Body of pancreas (tissue), 4 donors: ENCODE results near the gene SRPK1. TPM values are rescaled to one million over a fixed set of nuclear protein-coding genes. Genes with fewer than 3 reads are reported as not detected.

Source experiments
- ATAC-seq: fragments of 150-250 bp; one replicate; pipeline ENCODE4 v1.9.1; 2016
- DNase-seq, 4 donors: peaks; one replicate each; pipeline ENCODE4 v3.0.0-alpha.2; 2019
- H3K27ac ChIP-seq, 4 donors: fragments of 200-600 bp; sonication (generic); 1 replicate in 3 of 4; 2 replicates in 1 of 4; pipeline versions ENCODE4 v1.5.1 to v1.6.1; 2016 to 2019; ENCODE audit warnings: mild to moderate bottlenecking in 1 of 4, mixed read lengths in 1 of 4, moderate library complexity in 1 of 4
- H3K27me3 ChIP-seq, 2 donors: fragments of 200-600 bp; sonication (generic); one replicate each; pipeline ENCODE4 v1.6.0; 2016; ENCODE audit warnings: mild to moderate bottlenecking in 1 of 2
- H3K36me3 ChIP-seq, 2 donors: fragments of 200-600 bp; sonication (generic); replicated peaks in 1 of 2; 2 replicates each; pipeline ENCODE4 v1.5.1; 2016; ENCODE audit warnings: low read depth in 2 of 2; ENCODE audit not compliant: insufficient read depth in 1 of 2
- H3K4me1 ChIP-seq: fragments of 200-600 bp; sonication (generic); one replicate; pipeline ENCODE4 v1.6.0; 2016
- H3K4me3 ChIP-seq, 2 donors: fragments of 200-600 bp; sonication (generic); 1 replicate in 1 of 2; 2 replicates in 1 of 2; pipeline ENCODE4 v1.5.1; 2016 to 2019
- H3K9me3 ChIP-seq, 3 donors: fragments of 200-600 bp; sonication (generic); 1 replicate in 2 of 3; 2 replicates in 1 of 3; pipeline ENCODE4 v1.5.1; 2016
- POLR2A ChIP-seq, 3 donors: fragments of 450-650 bp; IDR thresholded peaks; one replicate each; pipeline ENCODE4 v1.6.1; 2016; ENCODE audit warnings: antibody characterized with exemption in 3 of 3, mild to moderate bottlenecking in 2 of 3
- WGBS, 2 donors: methylation state at CpG; one replicate each; pipeline ENCODE4 v1.1.5; 2017; 5-methylcytosine and 5-hydroxymethylcytosine counted together
- intact Hi-C: fragments of 100-400 bp; cut with DNase I; formaldehyde crosslinking; loops from one replicate; pipeline ENCODE4 v1.15.1; 2023
- total RNA-seq, 2 donors: library from RNA; depleted of rRNA; stranded (reverse); fragments of >200 nt; gene quantifications; one replicate each; pipeline ENCODE4 v1.1.0, GENCODE V29; 2016
- TF ChIP-seq, protein P1 (sequence below), 7 experiments: fragments of 450-650 bp in 4 of 7; fragments of 200-600 bp in 3 of 7; sonication (generic) in 3 of 7; IDR thresholded peaks; one replicate each; pipeline ENCODE4 v1.5.1; 2016 to 2019; ENCODE audit warnings: antibody characterized with exemption in 7 of 7

Gene SRPK1
- total RNA-seq, 2 donors from 2014 or later = 30.4 to 80.4 TPM

DNA sequence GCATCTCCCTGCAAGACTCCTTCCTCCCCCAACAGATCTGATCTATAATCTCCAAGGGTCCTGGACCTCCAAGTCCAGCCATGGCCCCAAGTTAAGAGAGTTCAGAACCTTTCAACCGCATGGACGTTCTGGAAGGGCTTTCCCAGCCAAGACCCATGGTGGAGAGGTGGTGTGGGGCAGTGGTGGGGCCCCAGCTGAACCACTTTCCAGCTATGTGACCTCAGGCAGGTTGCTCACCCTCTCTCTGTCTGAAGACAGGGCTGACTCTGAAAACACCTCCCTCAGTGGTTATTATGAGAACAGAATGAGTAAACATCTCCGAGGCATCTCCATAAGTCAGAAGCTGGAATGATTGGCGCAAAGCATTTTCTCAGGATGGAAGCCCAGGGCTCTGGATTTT, 124.7 kb downstream of the SRPK1 start:
- 30% methylated on average over 4 of the region's 4 CpGs for WGBS, 2 donors
- H3K4me3 ChIP-seq = peak overlapping the region; percentile 68 to 79
- DNase-seq (peak in 3 of 4 donors; percentile 15 to 25 (median 23)), ATAC-seq (no peak)
- H3K36me3 ChIP-seq = peaks cover 0 to 10% of the 10 kb centered on the region in 2 donors
- H3K9me3 ChIP-seq = no peaks in the 10 kb centered on the region
- TF ChIP-seq, protein P1, sequence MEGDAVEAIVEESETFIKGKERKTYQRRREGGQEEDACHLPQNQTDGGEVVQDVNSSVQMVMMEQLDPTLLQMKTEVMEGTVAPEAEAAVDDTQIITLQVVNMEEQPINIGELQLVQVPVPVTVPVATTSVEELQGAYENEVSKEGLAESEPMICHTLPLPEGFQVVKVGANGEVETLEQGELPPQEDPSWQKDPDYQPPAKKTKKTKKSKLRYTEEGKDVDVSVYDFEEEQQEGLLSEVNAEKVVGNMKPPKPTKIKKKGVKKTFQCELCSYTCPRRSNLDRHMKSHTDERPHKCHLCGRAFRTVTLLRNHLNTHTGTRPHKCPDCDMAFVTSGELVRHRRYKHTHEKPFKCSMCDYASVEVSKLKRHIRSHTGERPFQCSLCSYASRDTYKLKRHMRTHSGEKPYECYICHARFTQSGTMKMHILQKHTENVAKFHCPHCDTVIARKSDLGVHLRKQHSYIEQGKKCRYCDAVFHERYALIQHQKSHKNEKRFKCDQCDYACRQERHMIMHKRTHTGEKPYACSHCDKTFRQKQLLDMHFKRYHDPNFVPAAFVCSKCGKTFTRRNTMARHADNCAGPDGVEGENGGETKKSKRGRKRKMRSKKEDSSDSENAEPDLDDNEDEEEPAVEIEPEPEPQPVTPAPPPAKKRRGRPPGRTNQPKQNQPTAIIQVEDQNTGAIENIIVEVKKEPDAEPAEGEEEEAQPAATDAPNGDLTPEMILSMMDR (IDR thresholded peaks at IDR 0.05) = no peak
- no peak for TF ChIP-seq POLR2A (IDR thresholded peaks at IDR 0.05)
- peak overlapping the region; percentile 92 to 100 (median 97) for H3K27ac ChIP-seq
- peaks cover 45% of the 10 kb centered on the region for H3K4me1 ChIP-seq
- H3K27me3 ChIP-seq = no peaks in the 10 kb centered on the region
- intact Hi-C loops = no loop called here

DNA sequence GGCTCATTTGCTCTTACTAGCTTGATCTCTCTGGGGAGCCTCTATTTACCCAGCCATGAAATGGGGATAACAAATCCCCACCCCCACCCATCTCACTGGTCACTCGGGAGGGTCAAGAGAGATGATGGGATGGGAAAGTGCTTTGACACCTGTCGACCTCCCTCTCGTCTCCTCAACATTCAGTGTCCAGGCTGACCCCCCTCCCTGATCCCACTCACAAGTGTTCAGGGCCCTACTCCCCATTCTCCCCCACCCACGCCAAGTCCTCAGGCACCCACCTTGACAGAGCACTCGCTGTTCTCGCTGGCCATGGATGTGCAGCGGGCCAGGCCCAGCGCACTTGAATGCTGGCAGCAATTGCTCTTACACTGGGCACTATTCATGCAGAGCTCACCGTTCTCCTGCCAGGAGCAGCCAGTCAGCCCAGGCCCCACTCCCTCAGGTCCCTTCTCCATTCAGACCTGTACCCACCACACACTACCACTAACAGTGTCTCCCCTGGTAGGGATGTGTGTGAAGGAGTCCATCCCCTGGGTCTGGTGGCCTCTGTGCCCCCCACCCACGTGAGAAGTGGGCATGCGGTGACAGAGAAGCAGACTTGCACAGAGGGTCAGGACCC, 125.3 kb downstream of the SRPK1 start:
- DNase-seq = peak; percentile 39 to 63 (median 46)
- WGBS, 2 donors = 41 to 50% methylated on average over 11 of the region's 11 CpGs
- Histone ChIP-seq H3K27me3 (no peaks in the 10 kb centered on the region), H3K36me3 (peaks cover 0 to 10% of the 10 kb centered on the region in 2 donors), H3K9me3 (no peaks in the 10 kb centered on the region), H3K27ac (peak overlapping the region; percentile 92 to 100 (median 97)), H3K4me1 (peaks cover 45% of the 10 kb centered on the region), H3K4me3 (peak overlapping the region; percentile 68 to 79)
- intact Hi-C loops = no loop called here
- TF ChIP-seq, protein P1 (IDR thresholded peaks at IDR 0.05) = no peak
- no peak for TF ChIP-seq POLR2A (IDR thresholded peaks at IDR 0.05)
- ATAC-seq = no peak

DNA sequence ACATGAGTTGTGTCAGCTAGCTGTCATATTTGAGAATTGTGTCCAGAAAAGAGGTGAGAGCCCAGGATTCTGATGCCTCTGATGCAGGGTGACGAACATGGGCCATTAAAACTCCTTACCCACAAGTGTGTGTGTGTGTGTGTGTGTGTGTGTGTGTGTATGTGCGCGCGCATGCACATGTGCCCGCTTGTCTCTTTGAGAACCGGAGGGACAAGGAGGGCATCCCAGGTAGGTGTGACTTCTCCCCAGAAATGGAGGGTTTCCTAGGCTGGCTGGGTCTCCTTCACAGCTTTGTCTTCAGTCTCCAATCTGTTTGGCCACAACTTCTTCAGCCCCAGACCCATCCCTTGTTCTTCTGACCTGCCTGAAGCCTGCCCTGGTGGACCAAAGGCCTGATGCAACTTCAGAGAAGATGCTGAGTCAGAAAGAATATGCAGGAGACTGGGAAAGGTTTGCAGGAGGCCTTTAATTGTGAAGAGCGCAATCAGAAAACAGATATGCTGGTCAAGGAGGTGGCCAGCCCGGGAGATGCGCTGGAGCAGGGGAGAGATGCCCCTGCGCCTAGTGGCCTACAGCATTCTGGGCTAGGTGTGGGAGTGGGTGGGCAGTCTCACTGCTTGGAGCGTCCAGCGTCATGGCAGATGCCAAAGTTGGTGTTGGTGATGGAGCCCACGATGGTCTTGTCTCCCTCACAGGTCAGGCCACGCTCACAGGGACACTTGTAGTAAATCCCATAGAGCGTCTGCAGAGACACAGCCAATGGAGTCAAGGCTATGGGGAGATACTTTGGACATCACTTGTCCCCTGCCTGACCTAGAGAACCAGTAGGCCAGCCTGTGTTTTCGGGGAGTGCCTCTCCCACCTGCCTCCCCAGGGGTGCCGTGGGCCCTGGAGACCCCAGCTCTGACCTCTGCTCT, 126.1 kb downstream of the SRPK1 start:
- intact Hi-C loops = no loop called here
- ATAC-seq (no peak), DNase-seq (peak; percentile 51 to 77 (median 62))
- Histone ChIP-seq H3K36me3 (peaks cover 0 to 10% of the 10 kb centered on the region in 2 donors), H3K27ac (peak overlapping the region; percentile 92 to 100 (median 97)), H3K4me3 (peak overlapping the region; percentile 68 to 79), H3K27me3 (no peaks in the 10 kb centered on the region), H3K9me3 (no peaks in the 10 kb centered on the region), H3K4me1 (peaks cover 45% of the 10 kb centered on the region)
- TF ChIP-seq, protein P1 (IDR thresholded peaks at IDR 0.05) = no peak
- TF ChIP-seq POLR2A (IDR thresholded peaks at IDR 0.05) = no peak
- 48 to 51% methylated on average over 17 of the region's 17 CpGs for WGBS, 2 donors

DNA sequence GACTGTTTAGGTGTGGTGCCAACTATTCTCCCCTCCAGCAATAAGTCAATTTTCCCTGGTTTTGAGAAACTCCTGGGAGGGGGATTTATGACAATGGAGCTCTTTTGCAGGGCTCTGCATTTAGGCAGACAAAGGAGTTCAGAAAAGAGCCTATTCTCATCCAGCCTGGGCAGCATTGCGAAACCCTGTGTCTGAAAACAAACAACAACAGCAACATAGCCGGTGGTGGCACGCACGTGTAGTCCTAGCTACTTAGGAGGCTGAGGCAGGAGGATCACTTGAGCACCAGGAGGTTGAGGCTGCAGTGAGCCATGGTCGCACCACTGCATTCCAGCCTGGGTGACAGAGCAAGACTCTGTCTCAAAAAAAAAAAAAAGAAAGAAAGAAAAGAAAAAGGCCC, 130.2 kb downstream of the SRPK1 start:
- TF ChIP-seq POLR2A (IDR thresholded peaks at IDR 0.05) = no peak
- TF ChIP-seq, protein P1 (IDR thresholded peaks at IDR 0.05) = no peak
- intact Hi-C loops = no loop called here
- no peak for ATAC-seq
- Histone ChIP-seq H3K9me3 (no peaks in the 10 kb centered on the region), H3K4me3 (no peak overlapping the region), H3K4me1 (peaks cover 54% of the 10 kb centered on the region), H3K36me3 (peaks cover 0 to 8% of the 10 kb centered on the region in 2 donors), H3K27ac (peak overlapping the region in 3 of 4 donors; percentile 87 to 96 (median 92)), H3K27me3 (no peaks in the 10 kb centered on the region)
- WGBS, 2 donors = 45 to 50% methylated on average over 5 of the region's 5 CpGs
- peak; percentile 60 to 69 (median 65) for DNase-seq
